ENCODE data around the gene PRRG2.
"Not testable (repeated sequence)": the region's sequence is repeated elsewhere in the genome, so short reads cannot be mapped to it uniquely, and the experiment has no call there.

PRRG2 gene

DNA sequence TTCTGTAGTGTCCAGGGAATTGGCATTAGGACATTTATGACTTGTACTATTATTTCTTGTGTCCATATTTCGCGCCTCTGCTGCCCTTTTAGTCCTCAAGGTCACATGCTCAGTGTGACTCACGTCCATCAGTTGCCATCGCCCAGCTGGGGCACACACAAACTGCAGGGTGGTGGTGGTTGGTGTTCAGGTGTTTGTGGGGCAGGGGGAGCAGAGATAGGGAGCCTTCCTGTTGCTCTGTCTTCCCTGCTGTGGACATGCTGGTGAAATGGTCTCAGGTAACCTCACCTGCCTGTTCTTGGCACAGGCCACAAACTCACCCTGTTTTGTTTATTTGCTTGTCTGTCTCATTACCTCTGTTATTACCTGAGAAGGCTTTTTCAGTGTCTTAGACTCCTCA is 32.3 kb downstream of the PRRG2 start:
- DNase-seq, result no peak

- DNase-seq, result peak in 1 of 2 donors; percentile 25
Observed at GRCh38 chr19:49614096-49614833, 33.1 kb downstream of the PRRG2 start.

- no peak for DNase-seq
Observed at GRCh38 chr19:49615861-49616260, 34.7 kb downstream of the PRRG2 start.

DNA sequence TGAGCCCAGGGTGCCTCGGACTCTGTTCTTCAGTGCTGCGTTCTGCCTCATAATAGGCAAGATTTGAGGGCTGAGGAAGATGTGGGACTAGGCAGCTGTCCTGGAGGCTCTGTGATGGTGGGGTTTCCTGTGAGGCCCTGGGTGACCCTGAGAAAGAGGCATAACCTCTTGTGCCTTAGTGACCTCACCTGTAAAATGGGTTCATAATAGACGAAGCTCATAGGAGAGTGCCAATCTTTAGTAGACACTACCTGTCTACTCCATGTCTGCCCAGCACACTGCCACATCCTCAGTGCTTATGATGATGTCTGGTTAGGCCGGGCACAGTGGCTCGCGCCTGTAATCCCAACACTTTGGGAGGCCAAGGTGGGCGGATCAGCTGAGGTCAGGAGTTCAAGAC is 35.4 kb downstream of the PRRG2 start:
- no peak for DNase-seq

DNA sequence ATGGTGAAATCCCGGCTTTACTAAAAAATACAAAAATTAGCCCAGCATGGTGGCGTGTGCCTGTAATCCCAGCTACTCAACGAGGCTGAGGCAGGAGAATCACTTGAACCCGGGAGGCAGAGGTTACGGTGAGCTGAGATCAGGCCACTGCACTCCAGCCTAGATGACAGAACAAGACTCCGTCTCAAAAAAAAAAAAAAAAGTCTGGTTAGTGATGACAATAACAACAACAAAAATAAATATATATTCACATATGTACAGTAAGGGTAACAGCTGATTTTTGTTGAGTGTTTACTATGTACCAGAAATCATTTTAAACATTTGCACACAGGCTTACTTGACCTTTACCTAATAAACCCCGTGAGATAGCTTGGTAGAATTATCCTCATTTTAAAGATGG is 35.8 kb downstream of the PRRG2 start:
- DNase-seq, result no peak

DNA sequence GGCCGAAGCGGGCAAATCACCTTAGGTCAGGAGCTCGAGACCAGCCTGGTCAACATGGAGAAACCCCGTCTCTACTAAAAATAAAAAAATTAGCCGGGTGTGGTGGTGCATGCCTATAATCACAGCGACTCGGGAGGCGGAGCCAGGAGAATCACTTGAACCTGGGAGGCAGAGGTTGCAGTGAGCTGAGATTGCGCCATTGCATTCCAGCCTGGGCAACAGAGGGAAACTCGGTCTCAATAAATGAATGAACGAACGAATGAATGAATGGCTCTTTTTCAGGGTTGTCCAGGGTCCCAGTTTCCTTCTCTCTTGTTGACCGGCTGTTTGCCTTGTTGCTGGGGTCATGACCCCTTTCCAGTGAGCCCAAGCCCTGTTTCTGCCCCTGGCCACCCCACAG is 36.7 kb downstream of the PRRG2 start:
- DNase-seq, result not testable (repeated sequence)

DNA sequence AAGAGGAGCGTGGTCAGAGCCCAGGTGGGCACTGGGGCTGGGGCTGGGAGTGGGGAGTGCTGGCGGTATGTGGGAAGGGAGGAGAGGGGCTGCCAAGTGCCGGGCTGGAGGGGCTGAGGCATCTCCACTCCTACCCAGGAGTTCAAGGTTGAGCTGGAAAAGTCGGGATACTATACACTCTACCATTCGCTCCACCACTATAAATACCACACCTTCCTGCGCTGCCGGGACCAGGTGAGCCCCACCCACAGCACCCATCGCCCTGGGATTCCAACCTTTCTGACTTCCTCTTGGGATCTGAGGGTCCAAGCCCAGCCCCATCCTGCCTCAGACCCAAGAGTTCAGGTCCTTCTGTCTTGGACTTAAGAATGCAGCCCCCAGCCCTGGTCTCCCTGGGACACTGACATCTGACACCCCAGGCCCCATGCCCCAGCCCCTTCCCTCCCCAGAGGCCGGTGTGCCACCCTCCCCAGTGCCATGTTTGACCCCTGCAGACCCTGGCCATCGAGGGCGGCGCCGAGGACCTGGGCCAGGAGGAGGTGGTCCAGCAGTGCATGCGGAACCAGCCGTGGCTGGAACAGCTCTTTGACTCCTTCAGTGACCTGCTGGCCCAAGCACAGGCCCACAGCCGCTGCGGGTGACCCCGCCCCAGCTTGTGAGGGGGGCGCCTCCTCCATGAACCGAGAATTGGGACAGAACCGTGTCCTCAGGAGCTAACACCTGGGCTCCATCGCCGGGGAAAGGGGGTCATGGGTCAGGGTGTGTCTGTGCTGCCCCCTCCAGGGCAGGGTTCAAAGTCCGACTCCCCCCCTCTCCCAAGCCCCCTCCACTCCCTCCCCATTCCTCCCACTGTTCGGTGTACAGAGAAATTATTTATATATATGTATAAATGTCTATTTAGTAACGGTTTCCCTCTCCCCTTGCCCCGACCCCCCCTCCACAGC is 44.1 kb downstream of the PRRG2 start:
- DNase-seq, result no peak

DNA sequence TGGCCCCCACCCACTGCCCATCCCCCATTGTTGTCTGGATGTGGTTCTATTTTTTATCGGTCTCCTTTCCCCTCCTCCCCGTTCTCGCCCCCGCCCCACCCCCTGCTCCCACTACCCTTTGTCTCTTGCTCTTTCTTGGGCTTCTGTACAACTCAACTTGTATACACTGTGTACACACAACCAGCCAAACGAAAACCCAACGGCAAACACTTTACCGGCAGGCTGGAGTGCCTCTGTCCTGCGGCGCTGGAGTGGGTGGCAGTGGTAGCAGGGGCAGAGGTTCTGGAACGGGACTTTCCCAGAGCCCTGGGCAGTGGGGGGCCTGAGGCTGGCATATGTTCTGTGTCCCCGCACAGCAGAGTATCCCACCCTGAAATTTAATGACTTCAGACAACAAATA is 45.1 kb downstream of the PRRG2 start:
- DNase-seq, result no peak

- DNase-seq, result no peak
Observed at GRCh38 chr19:49629659-49630058, 48.5 kb downstream of the PRRG2 start.

- no peak for DNase-seq
Observed at GRCh38 chr19:49631014-49631588, 50.0 kb downstream of the PRRG2 start.

DNA sequence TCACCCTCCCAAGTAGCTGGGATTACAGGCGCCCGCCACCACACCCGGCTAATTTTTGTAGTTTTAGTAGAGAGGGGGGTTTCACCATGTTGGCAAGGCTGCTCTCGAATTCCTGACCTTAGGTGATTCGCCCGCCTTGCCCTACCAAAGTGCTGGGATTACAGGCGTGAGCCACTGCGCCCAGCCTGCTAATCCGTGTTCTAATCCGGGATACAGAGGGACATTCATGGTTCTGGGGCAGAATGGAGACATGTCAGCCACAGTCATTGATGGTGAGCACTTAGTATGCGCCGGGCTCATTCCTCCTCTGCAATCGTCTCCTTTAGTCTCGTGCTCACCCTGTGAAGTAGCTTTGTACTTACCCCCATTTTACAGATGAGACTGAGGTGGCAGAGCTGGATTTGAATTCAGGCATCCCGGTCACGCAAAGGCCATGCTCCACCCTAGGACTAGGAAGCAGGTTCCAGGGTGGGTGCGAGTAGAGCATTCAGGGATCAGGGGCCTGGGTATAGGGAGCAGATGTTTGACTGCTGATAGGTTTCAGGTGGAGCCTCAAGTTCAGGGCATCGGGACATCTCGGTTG is 50.6 kb downstream of the PRRG2 start:
- DNase-seq, result no peak

- no peak for DNase-seq
Observed at GRCh38 chr19:49632576-49632975, 51.5 kb downstream of the PRRG2 start.

DNA sequence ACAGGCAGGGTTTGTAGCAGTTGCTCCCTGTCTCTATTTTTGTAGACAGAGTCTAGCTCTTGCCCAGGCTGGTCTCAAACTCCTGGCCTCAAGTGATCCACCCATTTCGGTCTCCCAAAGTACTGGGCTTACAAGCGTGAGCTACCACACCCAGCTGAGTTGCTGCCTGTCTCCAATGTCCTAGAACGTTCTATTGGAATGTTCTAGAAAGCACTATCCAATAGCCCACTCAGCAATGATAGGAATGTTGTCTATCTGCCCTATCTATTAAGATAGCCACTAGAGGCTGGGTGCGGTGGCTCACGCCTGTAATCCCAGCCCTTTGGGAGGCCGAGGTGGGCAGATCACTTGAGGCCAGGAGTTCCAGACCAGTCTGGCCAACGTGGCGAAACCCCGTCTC is 52.2 kb downstream of the PRRG2 start:
- DNase-seq, result not testable (repeated sequence)

DNA sequence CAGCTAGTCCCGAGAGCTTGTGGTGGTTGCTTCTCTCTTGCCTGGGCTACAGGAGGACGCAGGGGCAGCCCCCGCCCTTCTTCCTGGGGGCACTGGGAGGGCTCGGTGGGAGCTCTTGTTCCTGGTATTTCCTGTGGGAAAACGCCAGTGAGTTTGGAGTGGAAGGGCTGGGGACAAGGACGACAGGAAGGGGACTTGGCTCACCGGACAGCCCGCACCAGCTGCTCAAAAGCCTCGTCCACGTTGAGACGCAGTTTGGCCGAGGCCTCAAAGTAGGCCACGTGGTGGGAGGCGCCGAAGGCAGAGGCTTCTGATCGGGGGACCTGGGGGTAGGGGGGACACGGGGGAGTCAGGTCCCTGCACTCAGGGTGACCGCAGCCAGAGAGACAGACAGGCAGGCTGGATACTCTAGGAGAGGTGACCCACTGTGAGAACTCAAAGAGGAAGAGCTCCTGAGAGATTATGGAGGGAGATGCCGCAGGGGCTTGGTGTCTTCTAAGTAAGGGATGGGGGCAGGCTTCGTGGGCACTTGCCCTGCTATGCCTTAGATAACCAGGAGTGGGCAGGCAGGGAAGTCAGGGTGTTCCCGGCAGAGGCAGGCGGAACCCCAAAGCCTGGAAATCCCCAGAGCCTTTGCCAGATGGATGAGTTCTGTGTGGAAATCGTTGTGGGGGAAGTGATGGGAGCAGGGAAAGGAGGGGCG is 54.6 kb downstream of the PRRG2 start:
- DNase-seq, result no peak

- no peak for DNase-seq
Observed at GRCh38 chr19:49636233-49636932, 55.3 kb downstream of the PRRG2 start.

DNA sequence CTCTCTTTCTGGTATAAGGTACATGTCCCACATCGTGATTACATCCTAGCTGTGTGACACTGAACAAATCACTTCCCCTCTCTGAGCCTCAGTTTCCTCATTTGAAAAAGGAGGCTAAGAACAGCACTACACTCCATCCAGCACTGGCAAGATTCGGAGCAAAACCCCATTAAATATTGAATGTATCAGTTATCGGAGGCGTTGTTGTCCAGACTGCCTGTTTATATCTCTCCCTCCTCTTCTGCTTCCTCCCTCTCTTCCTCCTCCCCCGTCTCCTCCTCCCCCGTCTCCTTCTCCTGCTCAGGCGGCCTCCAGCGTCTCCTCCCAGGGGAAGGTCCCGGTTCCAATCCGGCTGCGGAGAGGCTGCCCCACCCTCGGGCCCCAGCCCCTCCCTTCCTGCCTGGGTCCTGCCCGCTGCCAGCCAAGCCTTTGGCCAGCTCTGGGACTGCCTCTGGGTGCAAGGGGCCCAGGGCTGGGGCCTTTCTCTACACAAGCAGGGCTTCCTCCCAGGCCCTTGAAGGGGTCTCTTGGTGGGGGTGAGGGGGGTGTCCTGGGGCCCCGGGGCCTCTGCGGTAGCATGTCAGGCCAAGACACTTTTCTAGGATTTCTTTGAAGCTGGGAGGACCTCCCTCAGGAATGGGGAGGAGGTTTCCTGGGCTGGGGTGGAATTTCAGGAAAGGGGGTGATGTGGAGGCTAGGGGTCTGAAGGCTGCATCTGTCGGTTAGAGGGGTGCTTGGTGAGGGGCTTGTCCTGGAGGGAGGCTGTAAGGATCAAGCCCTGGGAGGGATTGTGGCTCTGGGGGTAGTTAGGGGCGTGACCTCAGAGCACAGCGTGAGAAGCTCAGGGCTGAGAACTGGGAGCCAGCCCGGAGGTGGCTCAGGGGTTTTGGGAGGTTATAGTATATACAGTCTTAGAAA is 57.0 kb downstream of the PRRG2 start:
- DNase-seq, result no peak

GRCh38 chr19:49639401-49640112 is 58.4 kb downstream of the PRRG2 start:
- DNase-seq, result no peak

DNA sequence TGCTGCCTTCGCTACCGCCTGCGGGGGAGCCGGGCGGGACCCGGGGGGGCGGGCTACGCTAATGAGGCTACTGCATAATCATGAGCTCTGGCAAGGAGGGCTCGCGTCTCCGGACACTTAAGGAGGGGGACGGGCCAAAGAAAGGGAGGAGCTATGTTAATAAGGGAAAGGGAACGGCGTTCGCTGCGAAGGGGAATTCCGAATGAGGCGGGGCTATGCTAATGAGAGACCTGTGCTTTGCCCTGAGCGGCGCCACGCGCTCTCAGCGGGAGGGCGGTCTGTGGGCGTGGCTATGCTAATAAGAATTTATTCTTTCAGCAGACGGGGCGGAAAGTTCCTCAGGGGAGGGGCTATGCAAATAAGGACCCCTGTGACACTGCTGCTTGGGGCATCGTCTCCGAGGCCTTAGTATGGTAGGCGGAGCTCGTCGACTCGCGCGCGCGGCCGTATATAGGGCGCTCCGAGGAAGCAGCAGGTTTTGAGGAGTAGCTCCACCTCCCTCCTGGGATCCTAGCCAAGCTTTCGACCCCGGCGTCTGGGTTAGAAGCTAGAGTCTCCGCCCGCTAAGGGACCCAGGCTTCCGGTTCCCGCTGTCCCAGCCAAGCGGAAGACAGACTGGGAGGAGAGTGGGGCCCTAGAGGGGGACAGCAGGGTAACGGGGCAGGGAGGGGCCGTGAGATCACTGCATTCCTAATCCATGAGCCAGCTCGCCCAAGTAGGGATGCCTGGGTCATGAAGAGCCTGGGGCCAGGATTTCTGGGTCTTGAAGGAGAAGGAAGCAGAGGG is 59.2 kb downstream of the PRRG2 start, which contains the start of gene RRAS:
RRAS (minus strand) TSS at position 31 of the 786 bp plus-strand sequence. CDS start 45 bp downstream, outside the sequence.
- peak; percentile 100 for DNase-seq

Data from stimulated activated CD4-positive, alpha-beta T cell treated with anti-CD3 and anti-CD28 coated beads, Interleukin-2, amount 100 ng/mL, for 24 hours (primary cell).